H9 (cell line): ENCODE data around the gene BPIFB3. TPM values are rescaled to one million over a fixed set of nuclear protein-coding genes. Genes with fewer than 3 reads are reported as not detected.

Experiments used
- DNase-seq: peaks from one replicate; pipeline ENCODE4 v3.0.0-alpha.2; 2017
- H2AFZ ChIP-seq: one replicate; pipeline ENCODE4 v1.6.1; 2013; ENCODE audit warnings: mild to moderate bottlenecking, low read length, control low read depth, moderate library complexity
- H2AK5ac ChIP-seq: 2 replicates; pipeline ENCODE4 v1.6.1; 2013; ENCODE audit warnings: low read length, control low read depth, mixed read lengths; ENCODE audit not compliant: insufficient read length
- H2BK120ac ChIP-seq: one replicate; pipeline ENCODE4 v1.6.1; 2013; ENCODE audit warnings: low read depth, mild to moderate bottlenecking, low read length, control low read depth, inconsistent platforms; ENCODE audit not compliant: poor library complexity, severe bottlenecking
- H2BK12ac ChIP-seq: 2 replicates; pipeline ENCODE4 v1.6.1; 2013; ENCODE audit warnings: low read length, control low read depth, mixed read lengths, low read depth; ENCODE audit not compliant: insufficient read length
- H2BK15ac ChIP-seq: 2 replicates; pipeline ENCODE4 v1.6.1; 2013; ENCODE audit warnings: low read depth, low read length, control low read depth
- H2BK20ac ChIP-seq: one replicate; pipeline ENCODE4 v1.6.1; 2013; ENCODE audit warnings: low read depth, mild to moderate bottlenecking, low read length, control low read depth, inconsistent platforms; ENCODE audit not compliant: poor library complexity, severe bottlenecking
- H2BK5ac ChIP-seq: 2 replicates; pipeline ENCODE4 v1.6.1; 2013; ENCODE audit warnings: low read length, control low read depth, mixed read lengths; ENCODE audit not compliant: insufficient read length
- H3K14ac ChIP-seq: 2 replicates; pipeline ENCODE4 v1.6.1; 2013; ENCODE audit warnings: low read length, control low read depth; ENCODE audit not compliant: insufficient read depth
- H3K18ac ChIP-seq: 2 replicates; pipeline ENCODE4 v1.6.1; 2013; ENCODE audit warnings: low read depth, mild to moderate bottlenecking, mixed read lengths, low read length, control low read depth; ENCODE audit not compliant: insufficient read length
- H3K23ac ChIP-seq: 2 replicates; pipeline ENCODE4 v1.6.1; 2013; ENCODE audit warnings: low read length, control low read depth, mixed read lengths, low read depth; ENCODE audit not compliant: insufficient read length
- H3K23me2 ChIP-seq: 2 replicates; pipeline ENCODE4 v1.6.1; 2013; ENCODE audit warnings: low read depth, mild to moderate bottlenecking, mixed read lengths, low read length, control low read depth; ENCODE audit not compliant: insufficient read length, poor library complexity, severe bottlenecking
- H3K27ac ChIP-seq: 2 replicates; pipeline ENCODE4 v1.5.1; 2013; ENCODE audit warnings: low read length, control low read depth, mixed read lengths, low read depth; ENCODE audit not compliant: insufficient read length
- H3K27me3 ChIP-seq: 2 replicates; pipeline ENCODE4 v1.6.1; 2013; ENCODE audit warnings: low read length, control low read depth, inconsistent platforms; ENCODE audit not compliant: insufficient read depth
- H3K4ac ChIP-seq: 2 replicates; pipeline ENCODE4 v1.6.1; 2013; ENCODE audit warnings: low read depth, mild to moderate bottlenecking, control low read depth, inconsistent platforms, low read length, moderate library complexity
- H3K4me1 ChIP-seq: 2 replicates; pipeline ENCODE4 v1.6.1; 2013; ENCODE audit warnings: low read length, control low read depth, inconsistent platforms; ENCODE audit not compliant: insufficient read depth
- H3K4me2 ChIP-seq: 2 replicates; pipeline ENCODE4 v1.6.1; 2013; ENCODE audit warnings: low read length, control low read depth, mixed read lengths; ENCODE audit not compliant: insufficient read length, insufficient read depth
- H3K56ac ChIP-seq: 2 replicates; pipeline ENCODE4 v1.6.1; 2013; ENCODE audit warnings: low read depth, mild to moderate bottlenecking, mixed read lengths, low read length, control low read depth; ENCODE audit not compliant: insufficient read length
- H3K79me1 ChIP-seq: 2 replicates; pipeline ENCODE4 v1.6.1; 2013; ENCODE audit warnings: low read depth, mild to moderate bottlenecking, moderate library complexity, low read length, control low read depth, inconsistent platforms; ENCODE audit not compliant: insufficient read depth, poor library complexity, severe bottlenecking
- H3K79me2 ChIP-seq: 2 replicates; pipeline ENCODE4 v1.6.1; 2013; ENCODE audit warnings: low read length, control low read depth, inconsistent platforms; ENCODE audit not compliant: insufficient read depth
- H3K9ac ChIP-seq: 2 replicates; pipeline ENCODE4 v1.6.1; 2013; ENCODE audit warnings: low read length, control low read depth, mixed read lengths; ENCODE audit not compliant: insufficient read length; ENCODE audit errors: extremely low read depth
- H3K9me3 ChIP-seq: one replicate; pipeline ENCODE4 v1.6.1; 2013; ENCODE audit warnings: low read depth, low read length, inconsistent platforms; ENCODE audit not compliant: control insufficient read depth
- H3T11ph ChIP-seq: one replicate; pipeline ENCODE4 v1.6.1; 2013; ENCODE audit warnings: mild to moderate bottlenecking, low read length, control low read depth, inconsistent platforms
- H4K20me1 ChIP-seq: one replicate; pipeline ENCODE4 v1.6.1; 2013; ENCODE audit not compliant: control insufficient read depth, insufficient read length, insufficient read depth
- H4K5ac ChIP-seq: 2 replicates; pipeline ENCODE4 v1.6.1; 2013; ENCODE audit warnings: low read depth, mild to moderate bottlenecking, mixed read lengths, low read length, control low read depth; ENCODE audit not compliant: insufficient read length
- H4K8ac ChIP-seq: replicated peaks from 2 replicates; pipeline ENCODE4 v1.6.1; 2013; ENCODE audit warnings: low read length, control low read depth, mixed read lengths, low read depth; ENCODE audit not compliant: insufficient read length
- H4K91ac ChIP-seq: 2 replicates; pipeline ENCODE4 v1.6.1; 2013; ENCODE audit warnings: low read depth, mild to moderate bottlenecking, moderate library complexity, mixed read lengths, low read length, control low read depth; ENCODE audit not compliant: insufficient read length
- H3K27ac Mint-ChIP-seq, 3 experiments: 2 replicates in 2 of 3; 3 replicates in 1 of 3; pipeline ENCODE4 v1.8.0; 2020 to 2021; ENCODE audit warnings: mixed read lengths in 3 of 3, mild to moderate bottlenecking in 1 of 3, moderate library complexity in 1 of 3
- H3K27me3 Mint-ChIP-seq: 2 replicates; pipeline ENCODE4 v1.8.0; 2021; ENCODE audit warnings: low read depth, mild to moderate bottlenecking, moderate library complexity, mixed read lengths
- H3K36me3 Mint-ChIP-seq, 3 experiments: 2 replicates in 2 of 3; 3 replicates in 1 of 3; pipeline ENCODE4 v1.8.0; 2020 to 2021; ENCODE audit warnings: low read depth in 3 of 3, mixed read lengths in 3 of 3; ENCODE audit not compliant: insufficient read depth in 1 of 3
- H3K4me1 Mint-ChIP-seq, 2 experiments: 2 replicates each; pipeline ENCODE4 v1.8.0; 2020; ENCODE audit warnings: mixed read lengths in 2 of 2
- H3K4me3 Mint-ChIP-seq, 2 experiments: 2 replicates in 1 of 2; 3 replicates in 1 of 2; pipeline ENCODE4 v1.8.0; 2020 to 2021; ENCODE audit warnings: mild to moderate bottlenecking in 2 of 2, mixed read lengths in 2 of 2, moderate library complexity in 1 of 2
- H3K9me3 Mint-ChIP-seq, 2 experiments: 2 replicates in 1 of 2; 3 replicates in 1 of 2; pipeline ENCODE4 v1.8.0; 2020; ENCODE audit warnings: mild to moderate bottlenecking in 2 of 2, mixed read lengths in 2 of 2, moderate library complexity in 1 of 2
- WGBS: extraction: QIAGEN DNeasy Blood & Tissue Kit; methylation state at CpG from one replicate; pipeline ENCODE4 v1.1.7; 2013; ENCODE audit warnings: missing lambda C conversion rate, low lambda C conversion rate, mixed read lengths; ENCODE audit not compliant: insufficient read length; ENCODE audit errors: extremely low coverage; 5-methylcytosine and 5-hydroxymethylcytosine counted together
- total RNA-seq: library from RNA; stranded (reverse); gene quantifications from 2 replicates; pipeline ENCODE4 v1.2.1, GENCODE V29; 2021
- TF ChIP-seq, protein P1 (sequence below): fragments of 200-600 bp; sonication (generic); conservative IDR thresholded peaks from 3 replicates; pipeline ENCODE4 v1.8.0; 2021; ENCODE audit warnings: antibody characterized with exemption, mild to moderate bottlenecking

The BPIFB3 gene
- total RNA-seq, 1 experiment from 2014 or later, result not detected

- H4K20me1 ChIP-seq, result peaks cover 2% of the 10 kb centered on the region
- H3K14ac ChIP-seq, result no peak overlapping the region
- no peak overlapping the region for H2AFZ ChIP-seq
- no peaks in the 10 kb centered on the region for H3K79me1 ChIP-seq
- H3K27me3 ChIP-seq, result no peaks in the 10 kb centered on the region
- H3K79me2 ChIP-seq, result no peaks in the 10 kb centered on the region
- no peak overlapping the region for H2BK20ac ChIP-seq
- TF ChIP-seq, protein P1, sequence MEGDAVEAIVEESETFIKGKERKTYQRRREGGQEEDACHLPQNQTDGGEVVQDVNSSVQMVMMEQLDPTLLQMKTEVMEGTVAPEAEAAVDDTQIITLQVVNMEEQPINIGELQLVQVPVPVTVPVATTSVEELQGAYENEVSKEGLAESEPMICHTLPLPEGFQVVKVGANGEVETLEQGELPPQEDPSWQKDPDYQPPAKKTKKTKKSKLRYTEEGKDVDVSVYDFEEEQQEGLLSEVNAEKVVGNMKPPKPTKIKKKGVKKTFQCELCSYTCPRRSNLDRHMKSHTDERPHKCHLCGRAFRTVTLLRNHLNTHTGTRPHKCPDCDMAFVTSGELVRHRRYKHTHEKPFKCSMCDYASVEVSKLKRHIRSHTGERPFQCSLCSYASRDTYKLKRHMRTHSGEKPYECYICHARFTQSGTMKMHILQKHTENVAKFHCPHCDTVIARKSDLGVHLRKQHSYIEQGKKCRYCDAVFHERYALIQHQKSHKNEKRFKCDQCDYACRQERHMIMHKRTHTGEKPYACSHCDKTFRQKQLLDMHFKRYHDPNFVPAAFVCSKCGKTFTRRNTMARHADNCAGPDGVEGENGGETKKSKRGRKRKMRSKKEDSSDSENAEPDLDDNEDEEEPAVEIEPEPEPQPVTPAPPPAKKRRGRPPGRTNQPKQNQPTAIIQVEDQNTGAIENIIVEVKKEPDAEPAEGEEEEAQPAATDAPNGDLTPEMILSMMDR, result no peak
- H4K91ac ChIP-seq, result no peak overlapping the region
- H3K27ac Mint-ChIP-seq, result no peak overlapping the region
- no peak overlapping the region for H2BK120ac ChIP-seq
- H3K56ac ChIP-seq, result no peak overlapping the region
- no CpG with 5 or more reads among the region's 4 CpGs for WGBS
- no peak overlapping the region for H2BK12ac ChIP-seq
- H3K9me3 ChIP-seq, result no peaks in the 10 kb centered on the region
- H3K9ac ChIP-seq, result no peak overlapping the region
- no peak overlapping the region for H3K4me2 ChIP-seq
- no peaks in the 10 kb centered on the region for H3K4me1 ChIP-seq
- no peak overlapping the region for H4K5ac ChIP-seq
- peaks cover 14% of the 10 kb centered on the region for H3K27me3 Mint-ChIP-seq
- H3K36me3 Mint-ChIP-seq, result no peaks in the 10 kb centered on the region
- H4K8ac ChIP-seq, result no peak overlapping the region
- H3K23ac ChIP-seq, result no peak overlapping the region
- no peak overlapping the region for H2BK5ac ChIP-seq
- H3K23me2 ChIP-seq, result no peaks in the 10 kb centered on the region
- no peaks in the 10 kb centered on the region; a peak in 1 of 5 replicates for H3K9me3 Mint-ChIP-seq
- no peak overlapping the region for H2BK15ac ChIP-seq
- no peak overlapping the region for H3K4me3 Mint-ChIP-seq
- H3K27ac ChIP-seq, result no peak overlapping the region
- H3T11ph ChIP-seq, result no peak overlapping the region
- H3K4ac ChIP-seq, result no peak overlapping the region
- H2AK5ac ChIP-seq, result no peak overlapping the region
- H3K18ac ChIP-seq, result no peak overlapping the region
- H3K4me1 Mint-ChIP-seq, result peaks cover 0 to 3% of the 10 kb centered on the region in 2 experiments; a peak in 1 of 4 replicates
- DNase-seq, result no peak
Measured at GRCh38 chr20:33072362-33072761, 18.7 kb downstream of the BPIFB3 start.
